HG02678 (cell line): ENCODE measurements around the gene TMUB2.
"Not testable (repeated sequence)": the region's sequence is repeated elsewhere in the genome, so short reads cannot be mapped to it uniquely, and the experiment has no call there.

Experiments used
- ATAC-seq: cut with Tn5 transposase; IDR thresholded peaks from one replicate; pipeline ENCODE4 v1.9.1; 2021; ENCODE audit warnings: mild to moderate bottlenecking, moderate library complexity; ENCODE audit not compliant: unreplicated experiment

TMUB2 gene

DNA sequence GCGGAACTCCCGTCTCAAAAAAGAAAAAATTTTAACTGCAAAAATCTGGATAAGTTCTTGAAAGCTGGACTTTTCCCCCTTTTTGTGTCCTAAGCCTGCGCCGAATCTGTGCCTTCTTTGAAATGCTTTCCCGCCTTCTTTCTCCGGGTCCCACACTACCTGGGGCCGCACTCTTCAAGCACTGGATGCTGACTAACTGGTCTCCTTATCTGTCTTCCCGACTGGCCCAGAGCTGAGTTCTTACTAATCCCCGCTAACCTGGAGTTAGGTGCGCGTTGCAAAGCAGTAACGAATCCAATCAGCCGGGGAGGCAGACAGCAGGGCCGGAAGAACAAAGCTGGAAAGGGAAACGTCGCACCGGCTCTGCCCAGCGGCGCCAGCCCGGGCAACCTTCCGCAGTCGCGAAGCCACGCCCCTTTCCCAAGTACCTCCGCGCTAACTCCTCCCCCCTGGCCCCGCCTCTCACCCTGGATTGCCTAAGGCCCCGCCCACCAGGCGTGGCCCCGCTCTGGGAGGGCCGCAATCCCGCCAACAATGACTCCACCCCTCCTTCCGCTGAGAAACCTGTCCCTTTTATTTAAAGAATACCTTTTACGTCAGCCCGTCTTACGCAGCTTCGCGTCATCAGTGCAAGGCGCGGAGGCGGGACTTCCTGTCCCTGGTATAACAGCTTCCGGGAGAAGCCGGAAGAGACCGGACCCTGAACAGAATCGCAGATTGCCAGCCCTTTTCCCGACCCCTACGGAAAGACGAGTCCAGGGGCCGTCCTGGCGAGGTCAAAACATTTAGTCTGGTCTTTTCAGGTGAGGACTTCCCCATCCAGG lies at the start of gene TMUB2:
Gene TMUB2, plus strand, starts transcription at position 666 of the 824 bp plus-strand sequence. CDS start 737 bp downstream, outside the sequence.
- ATAC-seq, result peak; percentile 93

DNA sequence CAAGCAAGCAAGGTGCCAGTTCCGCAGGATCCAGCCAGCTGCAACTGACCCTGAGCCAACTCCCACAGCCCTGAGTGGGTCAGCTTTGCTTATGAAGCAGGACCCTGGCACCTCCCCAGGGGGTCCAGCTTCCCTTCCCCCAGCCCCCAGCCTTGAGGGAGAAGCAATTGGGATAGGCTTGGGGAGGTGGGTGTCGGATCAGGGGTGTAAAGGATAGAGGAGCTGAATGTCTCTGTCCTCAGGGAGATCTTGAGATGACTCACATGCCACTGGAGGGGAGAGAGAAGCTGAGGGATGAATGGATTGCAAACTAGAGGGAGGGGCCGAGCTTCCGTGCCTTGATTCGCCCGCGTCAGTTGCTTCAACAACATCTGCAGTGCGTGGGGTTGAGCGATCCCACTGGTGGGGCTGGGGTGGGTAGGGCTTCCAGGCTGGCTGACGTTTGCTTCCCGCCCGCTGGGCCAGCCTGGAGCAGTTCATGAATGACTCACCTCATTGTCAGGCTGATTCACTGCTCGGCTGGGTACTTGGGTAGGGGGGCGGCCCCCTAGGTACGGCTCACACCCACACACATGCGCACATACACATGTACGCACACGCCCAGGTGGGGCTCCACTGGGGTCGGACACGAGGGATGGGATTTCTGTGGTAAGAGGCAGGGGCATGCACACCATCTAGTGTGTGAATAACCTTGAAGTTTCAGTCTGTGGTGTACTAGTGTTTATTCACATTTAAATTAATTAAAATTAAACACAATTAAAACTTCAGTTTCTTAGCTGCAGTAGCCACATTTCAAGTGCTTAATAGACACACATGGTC lies 48.7 kb upstream of the TMUB2 start:
- ATAC-seq, result no peak

DNA sequence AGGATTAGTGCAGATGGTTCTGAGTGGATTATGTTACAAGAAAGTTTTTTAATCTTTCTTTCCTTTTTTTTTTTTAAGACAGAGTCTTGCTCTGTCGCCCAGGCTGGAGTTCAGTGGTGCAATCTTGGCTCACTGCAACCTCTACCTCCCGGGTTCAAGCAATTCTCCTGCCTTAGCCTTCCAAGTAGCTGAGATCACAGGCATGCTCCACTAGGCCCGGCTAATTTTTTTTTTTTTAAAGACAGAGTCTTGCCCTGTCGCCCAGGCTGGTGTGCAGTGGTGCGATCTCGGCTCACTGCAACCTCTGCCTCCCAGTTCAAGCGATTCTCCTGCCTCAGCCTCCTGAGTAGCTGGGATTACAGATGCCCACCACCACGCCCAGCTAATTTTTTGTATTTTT lies 42.9 kb upstream of the TMUB2 start:
- ATAC-seq, result not testable (repeated sequence)

DNA sequence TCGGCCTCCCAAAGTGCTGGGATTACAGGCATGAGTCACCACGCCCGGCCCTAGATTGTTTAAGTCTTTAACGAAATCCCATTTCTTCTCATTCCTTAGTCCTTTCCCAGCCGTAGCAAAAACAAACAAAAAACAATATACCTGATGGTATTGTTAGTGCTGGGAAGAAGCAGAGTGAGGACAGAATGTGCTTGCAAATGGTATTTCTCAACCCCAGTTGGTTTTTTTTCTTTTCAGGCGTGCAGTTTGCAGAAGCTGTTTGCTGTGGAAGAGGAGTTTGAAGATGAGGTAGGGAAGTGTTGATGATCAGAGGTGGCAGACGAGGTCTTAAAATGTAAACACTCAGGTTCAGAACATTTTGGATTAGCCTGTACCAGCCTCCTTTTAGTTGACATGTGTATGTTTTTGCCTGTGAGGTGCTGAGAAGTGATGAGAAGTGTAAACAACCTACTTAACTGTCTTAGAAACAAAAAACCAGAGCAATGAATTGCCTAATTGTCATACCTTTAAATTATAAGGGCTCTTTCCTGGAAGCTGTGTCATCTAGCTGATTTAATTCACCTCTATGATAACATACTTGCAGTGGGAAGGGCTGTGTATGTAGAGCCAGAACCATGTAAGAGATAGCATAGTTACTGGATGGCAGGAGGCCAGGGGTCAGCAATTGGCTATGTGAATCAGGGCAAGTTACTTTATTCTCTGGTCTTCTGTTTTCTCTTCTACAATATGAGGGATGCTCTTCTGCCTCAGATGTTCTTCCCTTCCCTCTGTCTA lies 41.6 kb upstream of the TMUB2 start:
- no peak for ATAC-seq

DNA sequence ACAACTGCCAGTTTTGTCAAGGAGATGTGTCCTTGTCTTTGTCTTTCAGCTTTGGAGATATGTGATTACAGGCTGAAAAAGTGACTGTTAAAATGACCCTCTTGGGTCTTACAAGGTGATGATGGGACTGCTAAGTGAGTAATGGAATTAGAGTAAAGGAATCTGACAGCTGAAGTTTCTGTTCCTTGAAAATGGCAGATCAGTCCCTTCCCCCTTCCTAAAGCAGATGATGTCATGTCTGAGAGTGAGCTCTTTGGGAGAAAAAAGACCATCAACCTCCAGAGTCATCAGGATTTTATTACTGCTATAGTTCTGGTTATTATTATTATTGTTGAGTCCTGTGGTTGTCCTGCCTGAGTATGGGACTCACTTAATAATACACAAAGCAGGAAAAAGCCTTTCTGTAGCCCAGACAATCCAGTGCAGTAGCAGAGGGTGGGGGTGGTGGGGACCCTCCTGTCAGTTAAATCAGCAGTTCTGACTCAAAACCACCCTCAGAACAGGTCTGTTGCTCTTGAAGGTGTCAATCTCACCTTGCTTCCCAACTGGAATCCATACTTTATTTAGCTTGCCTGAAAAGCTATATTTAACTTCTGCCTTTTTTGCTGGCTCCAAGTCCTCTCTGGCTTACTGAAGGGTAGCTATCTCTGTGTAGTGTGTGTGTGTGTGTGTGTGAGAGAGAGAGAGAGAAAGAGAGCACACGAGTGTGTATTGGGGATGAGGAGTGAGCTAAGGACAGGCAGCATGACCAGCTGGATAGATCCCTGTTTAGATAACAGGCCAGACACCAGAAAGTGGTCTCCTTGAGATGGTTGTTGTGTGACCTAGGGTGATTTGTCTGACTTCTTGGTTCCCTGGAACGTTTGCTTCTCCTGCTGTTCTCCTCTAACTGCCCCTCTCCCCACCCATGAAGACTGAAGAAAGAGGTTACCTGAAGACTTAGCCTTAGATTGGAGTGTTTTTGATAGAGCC lies 40.1 kb upstream of the TMUB2 start:
- no peak for ATAC-seq

DNA sequence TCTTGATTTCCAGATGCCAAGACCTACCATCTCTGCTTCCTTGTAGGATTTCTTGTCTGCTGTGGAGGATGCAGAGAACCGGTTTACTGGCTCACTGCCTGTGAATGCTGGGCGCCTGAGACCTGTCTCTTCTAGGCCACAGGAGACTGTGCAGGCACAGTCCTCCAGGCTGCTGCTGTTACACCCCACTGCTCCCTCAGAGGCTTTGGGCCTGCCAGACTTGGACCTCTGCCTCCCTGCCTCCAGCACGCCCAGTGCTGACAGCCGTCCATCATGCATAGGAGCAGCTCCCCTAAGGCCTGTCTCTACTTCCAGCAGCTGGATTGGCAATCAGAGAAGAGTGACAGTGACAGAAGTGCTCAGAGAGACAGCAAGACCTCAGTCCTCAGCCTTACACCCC lies 39.0 kb upstream of the TMUB2 start:
- ATAC-seq, result no peak

DNA sequence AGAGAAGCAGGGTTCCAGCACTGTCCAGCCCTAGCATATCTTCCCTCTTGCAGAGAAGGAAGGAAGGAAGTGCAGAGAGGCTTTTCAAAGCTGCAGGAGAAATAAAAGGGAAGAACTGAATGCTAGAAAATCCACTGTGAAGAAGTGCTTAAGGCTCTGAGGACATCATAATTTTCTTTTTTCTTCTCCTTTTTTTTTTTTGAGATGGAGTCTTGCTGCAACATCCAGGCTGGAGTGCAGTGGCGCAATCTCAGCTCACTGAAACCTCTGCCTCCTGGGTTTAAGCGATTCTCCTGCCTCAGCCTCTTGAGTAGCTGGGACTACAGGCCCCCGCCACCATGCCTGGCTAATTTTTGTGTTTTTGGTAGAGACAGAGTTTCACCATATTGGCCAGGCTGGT lies 37.7 kb upstream of the TMUB2 start:
- ATAC-seq, result not testable (repeated sequence)

DNA sequence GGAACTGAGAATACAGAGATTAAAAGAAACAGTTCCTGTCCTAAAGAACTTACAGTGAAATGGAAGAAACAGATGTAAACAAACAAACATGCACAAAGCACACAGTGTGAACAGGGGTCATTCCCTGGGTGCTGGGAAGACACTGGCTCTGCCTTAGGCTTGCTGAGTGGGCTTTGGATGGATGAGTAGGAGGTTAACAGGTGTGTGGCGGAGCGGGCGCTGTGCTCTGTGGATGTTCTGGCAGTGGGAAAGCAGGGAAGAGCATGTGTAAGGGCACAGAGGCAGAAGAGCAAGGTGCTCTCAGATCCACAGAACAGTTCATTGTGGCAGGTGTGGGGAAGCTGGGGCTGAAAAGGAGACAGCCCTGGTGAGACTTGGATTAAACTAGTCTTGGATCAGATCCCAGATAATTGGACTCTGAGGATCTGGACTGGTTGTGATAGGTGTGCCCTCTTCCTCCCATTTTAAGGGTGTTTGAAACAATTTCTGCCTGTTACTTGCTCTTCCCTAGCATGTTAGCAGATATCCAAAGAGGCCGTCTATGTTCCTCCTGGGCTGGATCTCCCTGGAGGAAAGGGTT lies 36.9 kb upstream of the TMUB2 start:
- ATAC-seq, result no peak

DNA sequence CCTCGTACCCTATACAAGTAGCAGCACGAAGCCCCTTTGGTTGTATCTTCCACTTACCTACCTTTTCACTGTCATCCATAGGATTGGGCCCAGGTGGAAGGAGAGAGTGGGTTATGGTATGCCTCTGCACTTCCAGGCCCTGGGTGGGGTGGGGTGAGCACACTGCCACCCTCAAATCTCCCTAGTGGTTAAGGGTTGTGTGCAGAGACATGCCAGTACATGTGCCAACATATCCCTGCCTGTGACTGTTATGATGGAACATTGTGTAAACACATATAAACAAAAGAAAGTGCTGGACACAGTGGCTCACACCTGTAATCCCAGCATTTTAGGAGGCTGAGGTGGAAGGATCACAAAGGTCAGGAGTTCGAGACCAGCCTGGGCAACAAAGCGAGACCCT lies 33.9 kb upstream of the TMUB2 start:
- ATAC-seq, result no peak

DNA sequence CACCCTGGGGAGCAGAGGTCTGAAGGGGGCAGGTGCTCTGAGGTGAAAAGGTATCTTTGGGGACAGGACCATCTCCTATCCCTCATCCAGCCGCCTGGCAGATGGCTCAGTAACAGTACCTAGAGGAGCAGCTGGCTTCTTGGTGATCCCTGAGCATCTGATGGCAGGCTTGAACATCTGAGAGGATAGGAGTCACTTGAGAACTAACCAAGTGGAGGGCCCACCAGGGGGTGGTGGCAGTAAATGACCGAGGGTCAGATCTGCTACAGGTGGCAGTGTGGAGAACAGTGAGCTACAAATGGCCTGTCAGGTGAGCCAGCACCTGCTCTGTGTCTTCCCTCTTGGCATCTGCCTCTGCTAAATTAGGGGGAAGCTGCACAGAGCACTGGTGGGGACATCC lies 31.3 kb upstream of the TMUB2 start:
- no peak for ATAC-seq

DNA sequence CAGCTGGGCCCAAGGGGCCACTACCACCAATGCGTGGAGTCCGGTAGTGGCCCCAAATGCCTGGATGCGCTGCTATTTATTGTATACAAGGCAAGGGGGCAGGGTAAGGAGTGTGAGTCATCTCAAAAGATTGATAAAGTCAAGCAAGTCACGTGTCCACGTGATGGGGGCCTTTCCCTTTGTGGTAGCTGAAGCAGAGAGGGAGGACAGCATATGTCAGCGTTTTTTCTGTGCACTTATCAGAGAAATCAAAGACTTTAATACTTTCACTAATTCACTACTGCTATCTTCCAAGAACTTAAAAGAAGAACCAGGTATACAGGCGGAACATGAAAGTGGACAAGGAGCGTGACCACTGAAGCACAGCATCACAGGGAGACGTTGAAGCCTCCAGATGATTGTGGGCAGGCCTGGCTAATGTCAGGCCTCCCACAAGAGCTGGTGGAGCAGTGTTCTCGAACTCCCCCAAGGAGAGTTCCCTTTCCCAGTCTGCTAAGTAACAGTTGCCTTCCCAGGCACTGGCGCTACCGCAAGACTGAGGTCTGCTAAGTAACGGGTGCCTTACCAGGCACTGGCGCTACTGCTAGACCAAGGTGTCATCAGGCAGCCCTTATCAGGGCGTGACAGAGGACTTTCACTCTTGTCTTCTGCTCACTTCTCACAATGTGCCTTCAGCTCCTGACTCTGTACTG lies 27.1 kb upstream of the TMUB2 start:
- ATAC-seq, result no peak

DNA sequence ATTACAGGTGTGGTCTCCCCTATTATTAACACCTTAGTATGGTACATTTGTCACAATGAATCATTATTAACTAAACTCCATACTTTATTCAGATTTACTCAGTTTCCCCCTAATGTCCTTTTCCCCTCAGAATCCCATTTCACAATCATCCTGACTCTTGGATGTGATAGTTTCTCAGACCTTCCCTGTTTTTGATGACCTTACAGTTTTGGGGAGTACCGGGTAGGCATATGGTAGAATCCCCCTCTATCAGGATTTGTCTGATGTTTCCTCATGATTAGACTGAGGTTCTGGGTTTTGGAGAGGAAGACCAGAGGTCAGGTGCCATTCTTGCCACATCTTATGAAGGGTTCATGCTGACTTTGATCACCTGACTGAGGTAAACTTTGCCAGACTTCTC lies 22.3 kb upstream of the TMUB2 start:
- no peak for ATAC-seq

DNA sequence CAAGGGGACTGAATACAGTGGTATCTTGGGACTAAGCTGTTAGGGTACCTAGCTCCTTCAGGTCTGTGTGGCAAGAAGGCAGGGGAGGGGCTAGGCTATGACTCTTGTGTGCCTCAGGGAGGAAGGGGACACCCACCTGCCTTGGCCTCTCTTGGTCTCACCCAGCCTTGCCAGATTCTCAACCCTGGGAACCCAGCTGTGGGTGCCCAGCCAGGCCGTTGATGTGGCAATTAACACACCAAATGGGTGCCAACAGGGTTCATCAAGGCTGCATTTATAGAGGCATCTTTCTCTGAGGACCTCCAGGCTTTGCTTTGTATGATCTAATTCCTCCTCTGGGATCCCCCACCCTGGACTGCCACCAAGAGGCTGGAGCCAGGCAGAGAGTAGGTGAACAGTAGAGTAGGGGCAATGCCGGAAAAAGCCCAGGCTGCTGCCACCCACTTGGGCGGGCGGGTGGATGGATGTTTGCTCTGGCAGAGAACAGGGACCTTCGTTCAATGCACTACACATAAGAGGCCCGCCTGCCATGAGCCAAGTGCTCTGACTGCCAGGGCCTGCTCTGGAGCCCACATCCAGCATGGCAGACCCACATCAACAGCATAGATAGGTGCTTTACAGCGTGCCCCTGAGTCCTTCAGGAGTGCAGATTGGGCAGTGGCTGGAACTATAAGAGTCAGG lies 19.5 kb upstream of the TMUB2 start:
- no peak for ATAC-seq

DNA sequence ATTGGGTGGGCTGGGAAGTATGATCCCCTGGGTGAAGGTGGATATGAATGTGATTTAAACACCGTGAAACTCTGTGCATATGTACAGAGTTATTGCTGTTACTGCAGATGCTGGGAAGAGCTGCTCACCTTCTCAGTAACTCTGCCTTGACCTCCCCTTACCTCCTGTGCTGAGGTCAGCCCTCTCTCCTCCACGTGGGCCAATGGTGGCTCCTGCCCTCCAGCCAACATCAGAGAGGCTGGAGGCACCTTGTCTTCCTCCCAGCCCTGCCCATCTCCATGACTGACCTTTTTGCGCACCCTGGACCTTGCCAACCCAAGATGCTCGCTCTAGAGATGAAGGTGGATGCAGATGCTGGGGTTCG lies 16.7 kb upstream of the TMUB2 start:
- ATAC-seq, result no peak

DNA sequence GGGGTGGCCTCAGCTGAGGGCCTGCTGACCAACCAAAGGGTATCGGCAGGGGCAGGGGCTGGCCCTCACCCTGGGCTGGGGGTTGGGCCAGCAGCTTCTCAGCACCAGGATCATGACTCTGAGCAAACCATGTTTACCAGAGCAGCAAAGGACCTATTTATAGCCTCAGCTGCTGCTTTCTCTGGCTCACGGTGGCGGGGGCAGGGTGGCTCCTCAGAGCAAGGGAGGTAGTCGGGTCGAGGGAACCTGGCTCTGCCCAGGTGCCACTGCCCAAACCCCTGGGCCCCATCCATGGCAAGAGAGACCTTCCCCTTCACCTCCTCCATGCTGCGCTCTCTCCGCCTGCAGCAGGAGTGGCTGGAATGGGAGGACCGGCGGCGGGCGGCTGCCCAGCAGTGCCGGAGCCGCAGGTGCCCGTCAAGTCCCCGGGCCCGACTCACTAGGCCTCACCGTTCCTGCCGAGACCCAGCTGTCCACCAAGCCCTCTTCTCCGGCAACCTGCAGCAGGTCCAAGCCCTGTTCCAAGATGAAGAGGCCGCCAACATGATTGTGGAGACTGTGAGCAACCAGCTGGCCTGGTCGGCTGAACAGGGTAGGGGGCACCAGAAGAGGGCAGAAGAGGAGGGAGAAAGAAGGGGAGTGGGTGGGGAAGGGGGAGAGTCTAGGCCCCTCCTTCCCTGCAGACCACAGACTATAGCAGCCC lies 16.1 kb upstream of the TMUB2 start, which contains the start of gene ASB16:
Gene ASB16, plus strand, starts transcription at position 206 of the 703 bp plus-strand sequence. Its CDS starts 86 bp downstream, at position 292.
- ATAC-seq, result no peak

DNA sequence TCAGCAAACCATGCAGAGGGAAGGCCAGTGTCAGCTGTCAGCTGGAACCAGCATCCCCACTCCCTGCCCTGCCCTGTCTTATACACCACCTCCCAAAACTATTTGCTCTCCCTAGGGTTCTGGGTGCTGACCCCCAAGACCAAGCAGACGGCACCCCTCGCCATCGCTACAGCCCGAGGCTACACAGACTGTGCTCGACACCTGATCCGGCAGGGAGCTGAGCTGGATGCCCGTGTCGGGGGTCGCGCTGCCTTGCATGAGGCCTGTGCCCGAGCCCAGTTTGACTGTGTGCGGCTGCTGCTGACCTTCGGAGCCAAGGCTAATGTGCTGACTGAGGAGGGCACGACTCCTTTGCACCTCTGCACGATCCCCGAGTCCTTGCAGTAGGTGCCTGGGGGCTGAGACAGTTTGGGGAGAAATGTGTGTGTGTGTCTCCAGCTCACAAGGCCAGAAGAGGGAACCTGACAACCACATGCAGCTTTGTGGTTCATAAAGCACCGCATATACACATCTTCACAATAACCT lies 14.8 kb upstream of the TMUB2 start:
- no peak for ATAC-seq

DNA sequence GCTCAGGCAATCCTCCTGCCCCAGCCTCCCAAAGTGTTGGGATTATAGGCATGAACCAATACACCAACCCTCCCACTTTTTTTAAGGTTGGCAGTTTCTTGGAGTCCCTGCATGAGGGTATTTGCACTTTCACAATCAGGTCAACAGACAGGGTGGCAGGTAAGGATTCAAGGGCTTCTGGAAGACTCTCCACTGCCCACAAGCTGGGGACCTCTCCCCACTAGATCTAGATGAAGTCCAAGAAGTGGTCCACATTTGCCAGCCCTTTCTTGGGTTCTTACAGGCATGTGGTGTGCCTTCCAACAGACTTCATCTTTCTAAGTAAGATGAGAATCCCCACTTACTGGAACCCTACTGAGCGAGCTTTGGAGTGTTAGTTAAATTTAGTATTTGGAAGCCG lies 12.3 kb upstream of the TMUB2 start:
- no peak for ATAC-seq

DNA sequence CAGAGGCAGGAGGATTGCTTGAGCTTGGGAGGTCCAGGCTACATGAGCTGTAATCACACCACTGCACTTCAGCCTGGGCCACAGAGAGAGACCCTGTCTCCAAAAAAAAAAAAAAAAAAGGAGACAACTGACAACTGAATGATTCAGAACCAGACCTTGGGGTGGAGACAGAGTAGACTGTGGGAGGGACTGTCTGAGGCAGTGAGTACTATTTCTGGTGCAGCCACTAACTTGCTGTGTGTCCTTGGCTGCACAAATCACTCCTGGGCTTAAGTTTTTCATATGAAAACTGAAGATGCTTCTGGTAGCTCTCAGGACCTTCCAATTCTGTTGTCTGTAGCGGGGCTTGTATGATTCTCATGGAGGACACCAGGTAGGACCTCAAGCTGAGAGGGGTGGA lies 10.5 kb upstream of the TMUB2 start:
- no peak for ATAC-seq
